ENCODE measurements around the gene RBM12. TPM values are rescaled to one million over a fixed set of nuclear protein-coding genes. Genes with fewer than 3 reads are reported as not detected.

Gene RBM12
- polyA plus RNA-seq, 1 donor (not counting 4 experiments of a cell fraction or from before 2014, with no cell fraction given), result 98.9 TPM

DNA sequence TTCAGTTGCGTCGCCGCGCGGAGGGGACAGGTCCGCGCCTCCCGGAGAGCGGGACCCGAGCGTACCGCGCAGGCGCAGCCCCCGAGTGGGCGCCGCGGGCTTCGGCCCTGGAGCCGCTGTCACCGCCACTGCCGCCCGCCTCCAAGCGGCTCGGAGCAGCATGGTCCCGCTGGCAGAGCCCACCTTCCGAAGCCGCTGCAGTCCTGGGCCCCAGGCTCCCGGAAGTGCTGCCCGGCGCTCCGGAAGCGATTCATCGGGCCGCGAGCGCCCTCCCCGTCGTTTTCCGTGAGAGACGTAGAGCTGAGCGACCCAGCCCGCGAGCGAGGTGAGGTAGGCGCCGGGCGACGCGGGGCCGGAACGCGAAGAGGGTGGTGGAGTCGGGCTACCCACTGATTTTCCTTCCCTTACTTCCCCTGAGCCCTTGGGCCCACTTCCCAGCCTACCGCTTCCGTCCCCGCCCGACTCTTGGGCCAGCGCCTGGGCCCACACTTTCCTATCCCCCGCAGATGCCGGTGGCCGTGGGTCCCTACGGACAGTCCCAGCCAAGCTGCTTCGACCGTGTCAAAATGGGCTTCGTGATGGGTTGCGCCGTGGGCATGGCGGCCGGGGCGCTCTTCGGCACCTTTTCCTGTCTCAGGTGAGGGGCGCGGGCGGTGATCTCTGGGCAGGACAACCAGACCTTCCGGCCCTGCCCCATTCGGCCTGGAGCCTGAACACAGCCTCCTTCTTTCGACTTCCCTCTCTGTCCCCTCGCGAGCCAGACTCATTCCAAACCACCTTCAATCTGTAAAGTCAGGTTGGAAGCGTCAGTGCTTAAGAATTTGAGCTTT lies 34.6 kb upstream of the RBM12 start, which contains the start of the genes NFS1 and ROMO1:
TSS of gene NFS1 (minus strand) at position 226 of the 830 bp plus-strand sequence. CDS start at position 162, 64 bp downstream.
TSS of gene ROMO1 (plus strand) at position 279 of the 830 bp plus-strand sequence. CDS start at position 507, 228 bp downstream.
- no peak for DNase-seq (ENCODE audit: low read depth, low spot score)
- Histone ChIP-seq H3K9ac (ENCODE audit: control insufficient read depth, extremely low read depth, insufficient read depth, low read length) (peak within 1 kb of the TSS; percentile 98), H3K9me1 (ENCODE audit: control insufficient read depth, extremely low read depth, insufficient read depth, low read length) (no peaks in the 10 kb centered on the region), H3K36me3 (ENCODE audit: control insufficient read depth in 2 of 2, extremely low read depth in 1 of 2, insufficient read depth in 2 of 2, low read length in 2 of 2) (peaks cover 13 to 14% of the 10 kb centered on the region in 2 experiments), H3K9me3 (ENCODE audit: control insufficient read depth, low read depth, low read length) (no peaks in the 10 kb centered on the region), H4K20me1 (ENCODE audit: control insufficient read depth, extremely low read depth, insufficient read depth, low read length) (peaks cover 3% of the 10 kb centered on the region), H3K27ac (ENCODE audit: control insufficient read depth, insufficient read depth, low read length) (peak within 1 kb of the TSS; percentile 88), H3K4me3 (ENCODE audit: control insufficient read depth in 2 of 3, extremely low read depth in 1 of 3, insufficient read depth in 2 of 3, low read depth in 1 of 3, low read length in 3 of 3) (peak within 1 kb of the TSS; percentile 78 to 90 (median 84)), H2AFZ (ENCODE audit: control insufficient read depth, low read length) (peak within 1 kb of the TSS; percentile 84), H3K4me2 (ENCODE audit: control insufficient read depth, extremely low read depth, insufficient read depth, low read depth, low read length) (peak within 1 kb of the TSS; percentile 100), H3K79me2 (ENCODE audit: control insufficient read depth, insufficient read depth, low read length) (peaks cover 33% of the 10 kb centered on the region), H3K27me3 (ENCODE audit: control insufficient read depth, extremely low read depth, insufficient read depth, low read length) (no peaks in the 10 kb centered on the region), H3K4me1 (ENCODE audit: control insufficient read depth, extremely low read depth, insufficient read depth, low read length) (peaks cover 17% of the 10 kb centered on the region)
- TF ChIP-seq EZH2 (IDR thresholded peaks at IDR 0.05; ENCODE audit: low read length), result no peak
- TF ChIP-seq, protein P1, sequence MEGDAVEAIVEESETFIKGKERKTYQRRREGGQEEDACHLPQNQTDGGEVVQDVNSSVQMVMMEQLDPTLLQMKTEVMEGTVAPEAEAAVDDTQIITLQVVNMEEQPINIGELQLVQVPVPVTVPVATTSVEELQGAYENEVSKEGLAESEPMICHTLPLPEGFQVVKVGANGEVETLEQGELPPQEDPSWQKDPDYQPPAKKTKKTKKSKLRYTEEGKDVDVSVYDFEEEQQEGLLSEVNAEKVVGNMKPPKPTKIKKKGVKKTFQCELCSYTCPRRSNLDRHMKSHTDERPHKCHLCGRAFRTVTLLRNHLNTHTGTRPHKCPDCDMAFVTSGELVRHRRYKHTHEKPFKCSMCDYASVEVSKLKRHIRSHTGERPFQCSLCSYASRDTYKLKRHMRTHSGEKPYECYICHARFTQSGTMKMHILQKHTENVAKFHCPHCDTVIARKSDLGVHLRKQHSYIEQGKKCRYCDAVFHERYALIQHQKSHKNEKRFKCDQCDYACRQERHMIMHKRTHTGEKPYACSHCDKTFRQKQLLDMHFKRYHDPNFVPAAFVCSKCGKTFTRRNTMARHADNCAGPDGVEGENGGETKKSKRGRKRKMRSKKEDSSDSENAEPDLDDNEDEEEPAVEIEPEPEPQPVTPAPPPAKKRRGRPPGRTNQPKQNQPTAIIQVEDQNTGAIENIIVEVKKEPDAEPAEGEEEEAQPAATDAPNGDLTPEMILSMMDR (optimal IDR thresholded peaks at IDR 0.05 in 1 of 3, IDR thresholded peaks at IDR 0.05 in 1 of 3, conservative IDR thresholded peaks at IDR 0.05 in 1 of 3; ENCODE audit: extremely low read depth in 1 of 3, insufficient read depth in 2 of 3, low read length in 3 of 3), result peak in 2 of 3 experiments; percentile 7 to 50
- FAIRE-seq, result no peak
- dilution Hi-C loops (cut with MboI; ENCODE audit: extremely low pct_ligation_motif_present, low sequenced_read_pairs), result no loop called here

DNA sequence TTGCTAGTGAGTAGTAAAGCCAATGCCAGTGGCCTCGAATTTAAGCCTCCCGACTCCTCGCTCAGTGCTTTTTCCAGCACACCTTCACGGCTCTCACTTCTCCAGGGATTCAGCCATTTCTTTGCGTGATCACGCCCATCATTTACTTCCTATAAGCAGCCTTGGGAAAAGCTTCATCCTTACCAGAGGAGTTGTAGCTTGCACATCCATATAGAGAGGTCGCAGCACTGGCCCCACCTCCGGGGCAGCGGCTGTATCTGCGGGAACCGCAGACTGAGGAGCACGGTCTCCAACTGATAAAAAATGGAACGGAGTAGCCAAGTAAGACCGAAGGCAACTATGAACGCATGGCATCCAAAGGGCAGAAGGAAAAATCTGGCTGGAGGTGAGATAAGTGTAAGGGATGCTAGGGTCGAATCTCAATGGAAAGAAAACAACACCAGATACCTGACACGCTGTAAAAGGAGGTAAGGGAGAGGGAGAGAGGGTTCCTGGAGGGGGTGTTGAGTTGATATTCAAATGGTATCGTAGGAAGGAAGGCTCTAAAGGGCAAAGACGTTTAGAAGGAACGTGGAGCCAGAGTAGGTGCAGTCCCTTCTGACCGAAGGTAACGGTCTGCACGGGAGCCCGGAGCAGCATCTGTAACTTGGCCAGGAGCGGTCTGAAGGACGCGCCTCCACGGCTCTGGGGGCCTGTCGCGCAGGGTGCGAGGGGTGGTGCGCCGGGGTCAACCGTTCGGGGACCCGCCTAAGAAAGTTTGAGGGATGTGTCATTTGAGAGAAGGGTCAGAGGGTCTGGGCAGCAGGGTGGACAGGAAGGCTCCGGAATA lies 33.8 kb upstream of the RBM12 start:
- H3K4me2 ChIP-seq (ENCODE audit: control insufficient read depth, extremely low read depth, insufficient read depth, low read depth, low read length), result peak overlapping the region; percentile 100
- FAIRE-seq (no peak), DNase-seq (ENCODE audit: low read depth, low spot score) (no peak)
- H3K36me3 ChIP-seq (ENCODE audit: control insufficient read depth in 2 of 2, extremely low read depth in 1 of 2, insufficient read depth in 2 of 2, low read length in 2 of 2), result peaks cover 13 to 17% of the 10 kb centered on the region in 2 experiments
- H3K79me2 ChIP-seq (ENCODE audit: control insufficient read depth, insufficient read depth, low read length), result peaks cover 33% of the 10 kb centered on the region
- no peaks in the 10 kb centered on the region for H3K9me3 ChIP-seq (ENCODE audit: control insufficient read depth, low read depth, low read length)
- dilution Hi-C loops (cut with MboI; ENCODE audit: extremely low pct_ligation_motif_present, low sequenced_read_pairs), result no loop called here
- no peaks in the 10 kb centered on the region for H3K9me1 ChIP-seq (ENCODE audit: control insufficient read depth, extremely low read depth, insufficient read depth, low read length)
- H3K4me1 ChIP-seq (ENCODE audit: control insufficient read depth, extremely low read depth, insufficient read depth, low read length), result peaks cover 17% of the 10 kb centered on the region
- TF ChIP-seq, protein P1 (optimal IDR thresholded peaks at IDR 0.05 in 1 of 3, IDR thresholded peaks at IDR 0.05 in 1 of 3, conservative IDR thresholded peaks at IDR 0.05 in 1 of 3; ENCODE audit: extremely low read depth in 1 of 3, insufficient read depth in 2 of 3, low read length in 3 of 3), result no peak
- TF ChIP-seq EZH2 (IDR thresholded peaks at IDR 0.05; ENCODE audit: low read length), result no peak
- H3K27ac ChIP-seq (ENCODE audit: control insufficient read depth, insufficient read depth, low read length), result peak overlapping the region; percentile 88
- H4K20me1 ChIP-seq (ENCODE audit: control insufficient read depth, extremely low read depth, insufficient read depth, low read length), result no peaks in the 10 kb centered on the region
- H3K27me3 ChIP-seq (ENCODE audit: control insufficient read depth, extremely low read depth, insufficient read depth, low read length), result no peaks in the 10 kb centered on the region
- H3K9ac ChIP-seq (ENCODE audit: control insufficient read depth, extremely low read depth, insufficient read depth, low read length), result peak overlapping the region; percentile 98
- peak overlapping the region; percentile 84 for H2AFZ ChIP-seq (ENCODE audit: control insufficient read depth, low read length)
- peak overlapping the region; percentile 78 to 90 (median 84) for H3K4me3 ChIP-seq (ENCODE audit: control insufficient read depth in 2 of 3, extremely low read depth in 1 of 3, insufficient read depth in 2 of 3, low read depth in 1 of 3, low read length in 3 of 3)

Data from keratinocyte (primary cell).